GM12878 (cell line): ENCODE results near the gene PDIA4. TPM values are rescaled to one million over a fixed set of nuclear protein-coding genes. Genes with fewer than 3 reads are reported as not detected.

Source experiments
- ASH2L ChIP-seq: fragments of 300-600, 200-600 bp; sonication (generic); IDR thresholded peaks from 2 replicates; pipeline ENCODE4 v1.6.1; 2017; ENCODE audit warnings: low read depth, mild to moderate bottlenecking, borderline replicate concordance
- BACH1 ChIP-seq: fragments of 450-650 bp; IDR thresholded peaks from 2 replicates; pipeline ENCODE4 v1.6.1; 2017; ENCODE audit warnings: mild to moderate bottlenecking, borderline replicate concordance
- JUNB ChIP-seq: IDR thresholded peaks from 2 replicates; pipeline ENCODE4 v1.6.1; 2016; ENCODE audit warnings: antibody characterized with exemption, mild to moderate bottlenecking
- RAD21 ChIP-seq: IDR thresholded peaks from 2 replicates; pipeline ENCODE4 v1.6.1; 2011; ENCODE audit warnings: mild to moderate bottlenecking, low read depth, low read length, moderate library complexity; ENCODE audit not compliant: insufficient read depth
- RB1 ChIP-seq: fragments of 450-650 bp; formaldehyde crosslinking; IDR thresholded peaks from 2 replicates; pipeline ENCODE4 v1.6.1; 2017; ENCODE audit warnings: mild to moderate bottlenecking, borderline replicate concordance
- polyA plus RNA-seq, 11 experiments: library from polyadenylated mRNA; depleted of rRNA in 4 of 11; unstranded in 6 of 11; stranded (reverse) in 5 of 11; fragments of >200 nt; fragmentation: Nextera tagmentation in 4 of 11; fragmentation: Illumina TruSeq in 1 of 11; extraction: Ambion mirVana in 4 of 11; extraction: Trizol in 1 of 11; gene quantifications; 1 replicate in 1 of 11; 2 replicates in 10 of 11; pipeline versions ENCODE4 v1.2.1 to v1.2.3, GENCODE V29; 2011 to 2016; ENCODE audit warnings: inconsistent platforms in 2 of 11, missing spikeins in 2 of 11, low read depth in 1 of 11
- total RNA-seq, 4 experiments: library from RNA; depleted of rRNA in 3 of 4; stranded (reverse); fragments of >200 nt in 3 of 4; fragmentation: Illumina TruSeq in 1 of 4; extraction: Trizol in 1 of 4; gene quantifications; 2 replicates each; pipeline versions ENCODE4 v1.2.1 to v1.2.3, GENCODE V29; 2013 to 2021
- TF ChIP-seq, protein P1 (sequence below): fragments of 450-650 bp; IDR thresholded peaks from 2 replicates; pipeline ENCODE4 v1.6.1; 2017; ENCODE audit warnings: mild to moderate bottlenecking, moderate library complexity

The PDIA4 gene
- total and polyA plus RNA-seq, 10 of the 15 experiments (the other 5 are each of a cell fraction or from before 2014, with no cell fraction given): 7.1 to 306 (median 106) TPM

DNA sequence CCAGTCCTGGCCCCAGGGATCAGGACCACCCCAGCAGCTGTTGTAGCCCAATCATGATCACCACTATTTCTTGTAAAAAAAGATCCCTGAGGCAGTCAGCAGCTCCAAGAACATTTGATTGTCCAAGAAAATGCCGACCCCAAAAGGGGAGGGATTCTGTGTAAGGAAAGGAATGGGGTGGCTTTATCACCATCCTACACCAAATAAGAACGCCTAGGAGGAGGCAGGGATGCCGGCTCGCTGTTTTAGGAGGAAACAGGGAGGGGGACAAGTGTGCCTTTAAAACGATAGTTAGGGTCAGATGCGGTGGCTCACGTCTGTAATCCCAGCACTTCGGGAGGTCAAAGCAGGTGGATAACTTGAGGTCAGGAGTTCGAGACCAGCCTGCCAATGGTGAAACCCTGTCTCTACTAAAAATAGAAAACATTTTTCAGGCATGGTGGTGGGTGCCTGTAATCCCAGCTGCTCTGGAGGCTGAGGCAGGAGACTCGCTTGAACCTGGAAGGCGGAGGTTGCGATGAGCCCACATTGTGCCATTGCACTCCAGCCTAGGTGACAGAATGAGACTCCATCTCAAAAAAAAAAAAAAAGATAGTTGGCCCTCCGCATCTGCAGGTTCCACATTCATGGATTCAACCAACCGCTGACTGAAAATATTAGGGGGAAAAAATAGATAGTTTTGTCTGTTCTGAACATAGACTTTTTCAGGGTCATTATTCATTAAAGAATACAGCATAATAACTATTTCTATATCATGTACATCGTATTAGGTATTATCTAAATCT, 63.6 kb downstream of the PDIA4 start (continued):
- TF ChIP-seq ASH2L: no peak
- TF ChIP-seq, protein P1, sequence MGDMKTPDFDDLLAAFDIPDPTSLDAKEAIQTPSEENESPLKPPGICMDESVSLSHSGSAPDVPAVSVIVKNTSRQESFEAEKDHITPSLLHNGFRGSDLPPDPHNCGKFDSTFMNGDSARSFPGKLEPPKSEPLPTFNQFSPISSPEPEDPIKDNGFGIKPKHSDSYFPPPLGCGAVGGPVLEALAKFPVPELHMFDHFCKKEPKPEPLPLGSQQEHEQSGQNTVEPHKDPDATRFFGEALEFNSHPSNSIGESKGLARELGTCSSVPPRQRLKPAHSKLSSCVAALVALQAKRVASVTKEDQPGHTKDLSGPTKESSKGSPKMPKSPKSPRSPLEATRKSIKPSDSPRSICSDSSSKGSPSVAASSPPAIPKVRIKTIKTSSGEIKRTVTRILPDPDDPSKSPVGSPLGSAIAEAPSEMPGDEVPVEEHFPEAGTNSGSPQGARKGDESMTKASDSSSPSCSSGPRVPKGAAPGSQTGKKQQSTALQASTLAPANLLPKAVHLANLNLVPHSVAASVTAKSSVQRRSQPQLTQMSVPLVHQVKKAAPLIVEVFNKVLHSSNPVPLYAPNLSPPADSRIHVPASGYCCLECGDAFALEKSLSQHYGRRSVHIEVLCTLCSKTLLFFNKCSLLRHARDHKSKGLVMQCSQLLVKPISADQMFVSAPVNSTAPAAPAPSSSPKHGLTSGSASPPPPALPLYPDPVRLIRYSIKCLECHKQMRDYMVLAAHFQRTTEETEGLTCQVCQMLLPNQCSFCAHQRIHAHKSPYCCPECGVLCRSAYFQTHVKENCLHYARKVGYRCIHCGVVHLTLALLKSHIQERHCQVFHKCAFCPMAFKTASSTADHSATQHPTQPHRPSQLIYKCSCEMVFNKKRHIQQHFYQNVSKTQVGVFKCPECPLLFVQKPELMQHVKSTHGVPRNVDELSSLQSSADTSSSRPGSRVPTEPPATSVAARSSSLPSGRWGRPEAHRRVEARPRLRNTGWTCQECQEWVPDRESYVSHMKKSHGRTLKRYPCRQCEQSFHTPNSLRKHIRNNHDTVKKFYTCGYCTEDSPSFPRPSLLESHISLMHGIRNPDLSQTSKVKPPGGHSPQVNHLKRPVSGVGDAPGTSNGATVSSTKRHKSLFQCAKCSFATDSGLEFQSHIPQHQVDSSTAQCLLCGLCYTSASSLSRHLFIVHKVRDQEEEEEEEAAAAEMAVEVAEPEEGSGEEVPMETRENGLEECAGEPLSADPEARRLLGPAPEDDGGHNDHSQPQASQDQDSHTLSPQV: no peak
- no peak for TF ChIP-seq BACH1
- TF ChIP-seq RAD21: no peak
- no peak for TF ChIP-seq JUNB
- no peak for TF ChIP-seq RB1
